Erythroblast (primary cell): Measurements from ENCODE around the gene MPV17L2.

Experiments used
- GATA1 ChIP-seq: IDR thresholded peaks from 2 replicates; pipeline ENCODE4 v1.6.1; 2011; ENCODE audit warnings: low read depth, mild to moderate bottlenecking, control low read depth, low read length, moderate library complexity
- POLR2A ChIP-seq: IDR thresholded peaks from 2 replicates; pipeline ENCODE4 v1.6.1; 2011; ENCODE audit warnings: mild to moderate bottlenecking, low read length

DNA sequence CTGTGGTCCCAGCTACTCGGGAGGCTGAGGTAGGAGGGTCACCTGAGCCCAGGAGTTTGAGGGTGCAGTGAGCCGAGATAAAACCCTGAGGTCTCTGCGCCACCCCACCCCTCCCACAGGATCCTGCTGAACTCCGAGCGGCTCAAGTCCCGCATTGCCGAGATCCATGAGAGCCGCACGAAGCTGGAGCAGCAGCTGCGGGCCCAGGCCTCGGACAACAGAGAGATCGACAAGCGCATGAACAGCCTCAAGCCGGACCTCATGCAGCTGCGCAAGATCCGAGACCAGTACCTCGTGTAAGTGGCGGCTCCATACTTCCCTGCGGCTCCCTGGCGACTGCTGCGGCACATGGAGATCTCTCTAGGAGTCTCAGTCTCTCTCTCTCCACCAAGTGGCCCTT is 26.0 kb upstream of the MPV17L2 start:
- TF ChIP-seq POLR2A: no peak
- TF ChIP-seq GATA1: no peak
